Hippocampal formation (tissue), 2 donors: ENCODE results near the gene PRKCD.

Source experiments
- DNase-seq, 2 donors: peaks; one replicate each; lab custom pipeline; 2025; lab: John Stamatoyannopoulos, UW

The PRKCD gene

DNA sequence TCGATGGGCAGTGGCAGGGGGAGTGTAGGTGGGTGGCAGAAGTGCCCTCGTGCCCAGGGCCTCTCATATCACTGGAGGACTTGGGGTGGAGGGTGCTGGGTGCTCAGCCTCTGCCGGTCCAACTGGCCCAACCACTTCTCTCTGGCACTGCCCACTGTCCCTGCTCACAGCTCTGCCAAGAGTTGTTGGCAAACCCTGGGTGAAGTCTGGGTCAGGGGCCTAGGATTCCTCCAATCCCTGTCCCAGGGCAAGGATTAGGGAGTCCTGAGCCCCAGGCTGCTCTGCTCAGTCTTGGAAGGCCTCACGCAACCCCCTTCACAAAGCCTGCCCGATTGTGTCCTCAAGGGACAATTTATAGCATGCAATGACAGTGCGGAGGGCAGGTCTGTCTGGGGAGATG, 5.2 kb upstream of the PRKCD start:
- no peak for DNase-seq

DNA sequence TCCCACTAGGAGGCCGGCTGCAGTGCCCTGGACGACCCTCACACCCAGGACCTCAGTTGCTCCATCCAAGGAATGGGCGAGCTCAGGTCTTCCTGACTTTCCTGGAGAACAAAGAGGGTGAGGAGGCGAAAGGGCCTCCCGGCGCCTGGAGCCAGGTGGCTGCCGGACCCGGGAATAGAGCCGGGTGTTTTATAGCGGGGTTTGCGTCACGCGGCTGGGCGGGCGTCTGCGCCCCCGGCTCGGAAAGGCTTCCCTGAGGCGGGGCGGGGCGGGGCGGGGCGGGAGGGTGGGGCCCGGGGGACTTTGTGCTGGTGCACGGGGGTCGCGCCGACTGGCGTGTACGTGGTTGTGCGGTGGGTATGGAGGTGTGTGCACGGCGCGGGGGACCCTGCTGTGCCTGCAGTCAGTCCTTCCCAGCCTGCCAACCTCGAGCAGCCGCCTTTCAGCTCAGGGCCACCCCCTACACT, 4.6 kb upstream of the PRKCD start:
- DNase-seq = no peak

DNA sequence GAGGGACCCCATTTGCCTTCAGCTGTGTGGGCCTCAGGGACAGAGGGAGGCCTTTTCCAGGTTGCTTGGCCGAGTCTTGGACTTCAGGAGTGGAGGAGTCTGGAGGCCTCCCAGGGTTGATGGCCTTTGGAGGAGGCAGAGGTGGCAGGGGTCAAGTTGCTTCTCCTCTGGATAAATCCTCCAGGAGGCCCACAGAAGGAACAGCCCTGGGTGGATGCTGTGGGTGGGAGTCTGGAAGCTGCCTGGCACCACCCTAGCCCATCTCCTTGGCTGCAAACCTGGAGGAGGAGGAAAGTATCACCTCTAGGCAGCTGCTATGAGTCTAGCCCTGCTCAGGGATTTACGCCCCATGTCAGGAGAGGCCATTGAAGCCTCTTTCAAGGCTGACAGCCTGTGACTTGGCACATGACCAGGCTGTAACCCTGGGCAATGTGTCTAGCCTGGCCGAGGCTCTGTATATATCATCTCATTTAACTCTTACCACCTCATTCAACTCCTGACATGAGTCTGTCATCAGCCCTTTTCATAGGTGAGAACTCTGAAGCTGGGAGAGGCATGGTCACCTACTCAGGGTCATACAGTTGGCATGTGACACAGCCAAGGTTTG, 2.9 kb upstream of the PRKCD start:
- no peak for DNase-seq

DNA sequence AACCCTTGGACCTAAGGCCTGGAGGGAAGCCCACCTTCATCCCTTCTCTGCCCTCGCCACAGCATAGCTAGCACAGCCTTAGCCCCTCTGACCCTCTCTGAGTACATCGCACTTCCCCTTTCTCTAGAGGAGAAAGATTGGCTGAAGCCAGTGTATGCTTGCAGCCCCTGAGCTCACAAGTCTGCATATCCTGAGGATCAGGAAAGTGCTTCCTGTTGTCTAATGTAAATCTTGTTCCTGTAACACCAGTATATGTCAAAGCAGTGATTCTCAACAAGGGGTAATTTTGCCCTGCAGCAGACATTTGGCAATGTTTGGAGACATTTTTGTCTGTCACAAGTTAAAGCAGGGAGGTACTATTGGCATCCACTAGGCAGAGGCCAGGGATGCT, 2.2 kb upstream of the PRKCD start:
- DNase-seq = no peak

DNA sequence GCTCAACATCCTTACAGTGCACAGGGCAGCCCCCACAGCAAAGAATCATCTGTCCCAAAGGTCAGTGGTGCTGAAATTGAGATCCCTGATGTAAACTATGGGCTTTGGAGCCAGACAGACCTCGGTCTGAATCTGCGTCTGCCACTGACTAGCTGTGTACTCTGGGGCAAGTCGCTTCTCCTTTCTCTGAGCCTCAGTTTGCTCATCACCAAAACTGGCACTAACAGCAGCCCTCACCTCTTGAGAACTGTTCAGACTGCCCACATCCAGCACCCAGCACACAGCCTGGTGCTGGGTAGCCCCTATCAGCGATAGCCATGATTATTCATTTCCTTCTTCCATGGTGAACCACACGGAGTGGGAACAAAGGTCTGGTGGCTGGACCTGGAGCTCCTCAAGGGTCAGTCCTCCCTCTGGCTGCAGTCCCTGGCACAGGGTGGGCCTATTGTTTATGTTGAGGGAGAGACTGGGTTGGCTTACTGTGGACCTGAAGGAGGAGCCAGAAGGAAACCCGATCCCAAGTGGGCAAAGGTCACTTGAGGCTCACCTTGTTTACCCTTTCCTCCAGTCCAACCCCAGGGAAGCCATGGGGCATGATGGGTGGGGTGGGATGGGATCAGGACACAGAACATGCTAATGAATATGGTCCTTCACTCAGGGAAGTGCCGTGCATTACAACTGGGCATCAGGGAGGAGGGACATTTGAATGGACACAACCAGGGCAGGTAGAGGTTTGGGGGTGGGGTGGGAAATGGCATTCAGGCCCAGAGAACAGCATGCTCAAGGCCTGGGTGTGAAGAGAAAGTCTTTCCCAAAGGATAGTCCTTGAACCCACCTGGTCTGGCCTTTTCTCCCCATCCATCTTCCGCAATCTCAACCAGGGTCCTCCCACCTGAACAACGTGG, 1.6 kb upstream of the PRKCD start:
- DNase-seq = no peak

DNA sequence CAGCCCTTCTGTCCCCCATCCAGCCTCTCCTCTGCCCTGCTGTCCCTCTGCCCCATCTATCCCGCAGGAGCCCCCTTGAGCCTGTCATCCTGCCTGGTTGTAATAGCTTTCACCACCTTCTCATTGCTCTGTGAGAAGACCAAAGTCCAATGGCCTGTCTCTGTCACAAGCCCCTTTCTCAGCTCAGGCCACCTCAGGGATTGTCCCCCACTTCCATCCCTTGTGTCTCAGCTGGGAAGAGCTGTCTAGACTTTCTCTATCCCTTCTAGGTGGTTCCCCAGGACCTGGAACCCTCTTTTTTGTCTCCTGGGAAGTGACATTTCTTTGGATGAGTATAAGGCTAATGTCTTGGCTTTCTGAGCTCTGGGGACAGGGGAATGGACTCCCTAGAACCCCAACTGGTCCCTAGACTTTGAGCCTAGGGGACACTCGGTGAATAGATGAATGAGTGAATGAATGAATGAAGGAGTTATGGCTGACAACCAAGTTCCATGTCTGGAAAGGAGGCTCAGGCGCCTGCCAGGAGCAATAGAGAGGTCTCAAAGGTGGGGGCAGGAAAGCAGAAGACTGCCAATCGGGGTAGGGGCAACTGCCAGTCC, 849 bp upstream of the PRKCD start:
- DNase-seq = no peak

DNA sequence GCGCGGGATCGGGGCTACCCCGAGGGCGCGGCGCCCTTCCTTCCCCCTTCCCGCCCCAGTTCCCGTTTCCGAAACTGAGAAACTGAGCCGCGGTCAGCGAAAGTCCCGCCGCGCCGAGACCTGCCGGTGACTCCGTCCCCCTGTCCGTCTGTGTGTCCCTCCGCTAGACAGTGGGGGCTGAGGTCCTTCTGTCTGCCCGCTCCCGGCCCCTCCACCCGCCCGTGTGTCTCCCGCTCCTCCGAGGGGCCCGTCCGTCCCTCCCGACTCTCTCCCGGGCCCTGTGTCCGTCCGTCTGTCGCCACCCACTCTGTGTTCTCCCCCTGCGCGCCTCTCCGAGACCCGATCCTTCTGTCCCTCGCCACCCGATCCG, 426 bp downstream of the PRKCD start:
- DNase-seq = no peak

DNA sequence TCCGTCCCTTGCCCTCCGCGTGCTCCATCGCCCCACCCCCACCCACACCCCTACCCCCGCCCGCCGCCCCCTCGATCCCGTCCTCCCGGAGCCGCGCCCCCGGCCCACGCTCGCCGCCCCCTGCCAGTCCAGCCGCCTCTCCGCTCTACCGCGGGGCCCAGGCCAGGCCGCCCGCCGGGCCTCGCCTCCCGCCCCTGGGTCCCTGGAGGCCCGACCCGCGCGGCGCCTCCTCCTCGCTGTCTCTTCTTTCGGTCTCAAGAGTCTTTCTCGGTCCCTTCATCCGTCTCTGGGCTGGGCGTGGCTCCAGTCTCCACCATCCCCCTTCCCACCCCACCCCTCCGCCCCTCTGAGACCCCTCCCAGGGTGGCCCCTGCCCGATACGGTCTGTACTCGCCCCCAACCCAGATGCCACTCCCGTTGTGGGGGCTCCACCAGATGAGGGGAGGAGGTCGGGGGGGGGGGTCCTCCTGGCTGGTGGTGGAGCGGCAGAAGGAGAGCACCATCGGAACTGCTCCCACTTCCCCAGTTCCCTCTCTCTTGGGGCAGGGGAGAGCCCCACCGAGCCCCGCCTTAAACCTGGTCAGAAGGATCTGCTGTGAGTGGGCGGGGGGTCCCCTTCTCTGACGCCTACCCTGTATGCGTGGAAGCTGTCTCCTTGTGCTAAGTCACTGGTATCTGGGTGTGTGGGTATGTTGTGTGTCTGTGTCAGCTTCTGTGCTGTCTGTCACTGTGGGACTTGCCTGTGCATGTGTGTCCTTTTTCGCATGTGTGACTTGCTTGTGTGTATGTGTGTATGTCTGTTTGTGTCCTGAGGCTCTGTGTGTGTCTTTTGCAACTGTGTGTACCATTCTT, 1.0 kb downstream of the PRKCD start:
- no peak for DNase-seq

DNA sequence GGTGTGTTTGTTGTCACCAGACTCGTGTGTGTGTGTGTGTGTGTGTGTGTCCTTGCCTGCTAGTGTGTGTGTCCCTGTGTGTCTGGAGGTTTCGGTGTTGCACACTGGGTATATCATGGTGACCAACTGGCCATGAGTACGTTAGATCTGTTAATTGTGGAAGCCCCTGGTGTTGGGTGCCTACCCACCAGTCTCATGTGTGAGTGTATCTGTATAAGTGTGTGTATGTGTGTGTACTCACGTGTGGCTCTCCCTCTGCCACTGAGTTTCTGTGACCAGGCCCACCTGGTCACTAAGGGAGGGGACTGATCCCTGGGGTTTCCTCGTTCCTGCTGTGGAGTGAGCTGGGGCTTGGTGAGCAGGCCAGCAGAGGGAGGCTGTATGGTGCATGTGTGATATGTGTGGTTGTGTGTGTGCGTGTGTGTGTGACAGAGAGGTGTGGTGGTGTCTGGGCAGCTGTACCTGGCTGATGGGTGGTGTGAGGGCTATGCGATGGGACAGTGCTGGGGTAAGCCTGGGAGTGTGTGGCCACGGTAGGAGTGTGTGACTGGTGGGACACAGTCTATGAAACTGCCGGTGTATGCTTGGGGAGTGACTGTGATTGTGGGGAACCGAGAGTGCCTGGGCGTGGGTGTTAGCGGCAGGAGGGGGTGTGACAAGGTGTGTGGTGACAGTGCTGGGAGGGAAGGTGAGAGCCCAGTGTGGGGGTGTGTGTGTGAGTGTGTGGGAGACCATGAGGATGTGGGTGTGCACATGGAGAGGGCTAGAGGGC, 1.8 kb downstream of the PRKCD start:
- DNase-seq = no peak

DNA sequence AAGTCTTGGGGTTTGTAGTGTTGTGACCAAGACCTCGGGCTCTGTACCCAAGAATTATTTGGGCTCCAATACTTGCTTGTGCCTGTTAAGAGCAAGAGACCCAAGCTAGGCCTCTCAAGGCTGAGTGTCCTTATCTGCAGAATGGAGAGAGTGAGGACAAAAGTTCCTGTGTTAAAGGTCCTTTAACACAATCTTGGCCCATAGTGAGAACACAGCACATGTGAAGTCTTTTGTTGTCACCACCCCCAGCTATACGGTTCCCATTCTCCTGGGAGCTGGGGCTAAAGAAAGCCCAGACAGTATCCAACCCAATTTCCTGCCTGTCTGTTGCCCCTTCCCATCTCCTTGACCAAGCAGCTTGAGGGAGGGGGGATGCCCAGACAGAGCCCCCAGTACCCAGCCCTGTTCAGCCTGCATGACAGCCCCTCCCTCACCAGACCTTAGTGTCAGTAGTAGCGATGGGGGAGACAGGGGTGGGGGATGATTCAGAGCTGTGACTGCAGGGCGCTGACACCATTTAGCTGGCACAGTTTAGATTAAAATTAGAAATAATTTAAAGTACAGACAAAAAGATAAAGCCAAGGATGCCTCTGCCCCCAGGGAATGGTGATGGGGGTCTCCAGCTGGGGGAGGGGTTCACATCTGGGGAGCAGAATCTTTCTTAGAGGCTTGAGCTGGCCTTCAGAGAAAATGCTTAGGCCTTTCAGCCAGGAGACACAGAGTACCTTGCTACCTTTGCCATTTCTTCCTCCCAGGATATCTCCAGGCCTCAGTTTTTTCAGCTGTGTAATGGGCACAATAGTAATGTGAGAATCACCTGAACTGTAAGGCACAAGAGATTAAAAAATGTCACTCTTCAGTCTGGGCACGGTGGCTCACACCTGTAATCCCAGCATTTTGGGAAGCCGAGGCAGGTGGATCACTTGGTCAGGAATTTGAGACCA, 2.7 kb downstream of the PRKCD start:
- no peak for DNase-seq

DNA sequence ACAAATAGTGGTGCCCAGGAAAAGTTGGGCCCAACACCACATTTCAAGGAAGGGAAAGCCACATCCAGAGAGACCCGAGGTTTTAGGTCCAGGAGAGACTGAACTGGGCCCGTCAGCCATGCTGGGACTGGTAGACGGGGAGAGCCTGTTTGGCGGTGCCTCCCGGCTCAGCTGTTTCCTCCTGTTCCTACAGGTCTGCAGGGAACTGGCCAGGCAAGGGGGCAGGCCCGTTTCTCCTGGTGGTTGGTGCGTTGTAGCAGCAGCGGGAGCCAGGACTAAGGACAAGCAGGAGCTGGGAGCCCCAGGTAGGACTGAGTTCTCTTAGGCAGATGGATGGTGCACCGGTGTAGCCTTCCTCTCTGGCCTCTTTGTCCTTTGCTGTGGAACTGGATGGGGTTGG, 3.9 kb downstream of the PRKCD start:
- DNase-seq = no peak

DNA sequence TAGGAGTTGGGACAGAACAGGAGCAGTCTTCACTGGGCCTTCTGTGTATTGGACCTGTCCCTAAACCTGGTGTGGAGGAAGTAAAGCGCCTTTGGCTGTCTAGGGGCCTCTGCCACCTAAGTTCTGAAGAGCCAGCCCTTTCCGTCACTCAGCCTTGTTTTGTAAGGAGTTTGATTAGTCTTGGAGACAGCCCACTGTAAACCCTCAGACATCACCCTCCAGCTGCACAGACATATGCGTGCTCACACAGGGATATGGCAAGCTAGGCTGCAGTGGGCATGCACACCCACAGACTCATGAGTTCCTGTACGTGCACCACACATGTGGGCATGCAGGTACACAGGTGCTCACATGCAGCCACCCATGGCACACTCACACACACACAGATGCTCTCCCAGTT, 5.2 kb downstream of the PRKCD start:
- no peak for DNase-seq

DNA sequence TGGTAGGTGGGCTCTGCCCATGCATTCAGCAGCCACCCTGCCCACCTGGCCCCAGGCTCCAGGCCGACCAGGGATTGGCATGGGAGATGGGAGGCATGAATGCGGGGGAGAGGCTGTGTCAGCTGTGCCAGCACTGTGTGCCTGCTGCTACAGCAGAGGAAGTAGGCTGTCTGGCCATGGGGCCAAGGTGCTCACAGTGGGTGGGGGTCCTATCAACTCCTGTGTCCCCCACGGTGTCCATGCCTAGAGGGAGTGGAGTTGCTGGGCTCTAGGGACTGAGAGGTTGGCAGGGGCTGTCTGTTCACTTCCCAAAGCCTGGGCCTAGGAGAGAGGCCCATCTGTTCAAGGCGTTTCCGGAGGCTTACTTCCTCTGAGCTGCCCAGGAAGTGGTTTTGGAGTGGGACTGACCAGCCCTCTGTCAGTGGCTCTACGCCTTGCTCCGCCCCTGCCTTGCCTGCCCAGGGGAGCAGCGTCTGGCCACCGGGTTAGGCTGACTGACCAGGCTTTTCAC, 5.8 kb downstream of the PRKCD start:
- DNase-seq = peak in 1 of 2 donors; percentile 53

DNA sequence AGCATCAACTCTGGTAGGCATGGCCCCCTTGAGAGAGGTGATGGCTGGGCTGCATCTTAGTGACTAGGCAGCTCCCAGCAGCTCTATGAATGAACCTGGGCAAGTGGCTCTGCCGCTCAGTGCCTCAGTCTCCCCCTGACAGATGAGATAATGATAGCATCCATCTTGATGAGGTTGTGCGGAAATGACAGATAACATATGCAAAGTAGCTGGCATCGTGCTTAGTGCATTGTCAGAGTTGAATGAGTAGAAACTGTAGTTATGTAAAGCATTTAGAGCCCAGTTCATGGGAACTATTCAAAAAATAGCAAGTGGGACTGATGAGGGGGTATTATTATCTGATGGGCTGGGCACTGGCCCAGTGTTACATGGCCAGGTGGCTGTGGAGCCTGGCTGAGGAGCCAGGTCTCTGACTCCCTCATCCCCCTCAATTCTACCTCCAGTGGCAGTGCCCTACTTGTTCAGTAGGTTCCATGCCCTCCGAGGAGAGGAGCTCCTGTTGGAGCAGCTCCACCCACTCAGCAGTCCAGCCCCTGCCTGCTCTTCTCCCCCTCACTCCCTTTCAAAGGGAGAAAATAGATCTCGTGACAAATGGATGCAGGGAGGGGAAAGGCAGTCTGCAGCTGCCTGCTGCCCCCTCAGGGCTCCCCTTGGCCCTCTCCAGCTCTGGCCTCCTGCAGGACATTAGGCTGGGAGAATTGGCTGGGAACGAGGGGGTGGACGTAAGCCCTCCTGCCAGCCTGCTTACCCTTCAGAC, 6.6 kb downstream of the PRKCD start:
- DNase-seq = no peak

DNA sequence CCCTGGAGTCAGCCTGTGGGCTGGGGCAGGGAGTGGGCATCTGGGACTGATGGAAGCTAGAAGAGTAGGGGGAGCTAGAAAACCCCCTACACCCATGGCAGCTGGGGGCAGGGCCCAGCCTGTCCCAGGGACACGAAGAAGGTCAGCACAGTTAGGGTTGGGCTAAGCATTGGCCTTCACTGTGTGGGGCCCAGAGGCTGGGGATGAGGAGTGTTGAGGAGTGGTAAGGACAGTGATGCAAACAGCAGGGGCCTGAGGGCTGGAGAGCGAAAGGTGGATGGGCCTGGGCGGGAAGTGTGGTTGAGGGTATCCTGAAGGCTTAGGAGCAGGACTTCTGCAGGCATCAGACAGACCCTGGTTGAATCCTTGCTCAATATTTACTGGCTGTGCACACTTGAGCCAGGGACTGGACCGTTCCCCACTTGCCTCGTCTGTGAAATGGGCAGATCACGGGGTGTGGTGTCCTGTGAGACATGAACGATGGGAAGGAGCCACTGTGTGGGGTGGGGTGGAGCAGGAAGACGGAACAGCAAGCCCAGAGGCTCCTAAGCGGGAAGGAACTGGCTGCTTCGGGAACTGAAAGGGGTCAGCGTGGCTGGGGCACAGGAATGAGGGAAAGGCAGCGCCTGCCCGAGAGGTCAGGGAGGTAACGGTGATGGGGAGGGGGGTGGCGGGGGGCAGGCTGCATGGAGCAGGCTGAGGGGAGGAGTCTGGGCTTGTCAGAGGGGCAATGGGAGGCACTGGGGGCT, 7.3 kb downstream of the PRKCD start:
- DNase-seq = no peak

DNA sequence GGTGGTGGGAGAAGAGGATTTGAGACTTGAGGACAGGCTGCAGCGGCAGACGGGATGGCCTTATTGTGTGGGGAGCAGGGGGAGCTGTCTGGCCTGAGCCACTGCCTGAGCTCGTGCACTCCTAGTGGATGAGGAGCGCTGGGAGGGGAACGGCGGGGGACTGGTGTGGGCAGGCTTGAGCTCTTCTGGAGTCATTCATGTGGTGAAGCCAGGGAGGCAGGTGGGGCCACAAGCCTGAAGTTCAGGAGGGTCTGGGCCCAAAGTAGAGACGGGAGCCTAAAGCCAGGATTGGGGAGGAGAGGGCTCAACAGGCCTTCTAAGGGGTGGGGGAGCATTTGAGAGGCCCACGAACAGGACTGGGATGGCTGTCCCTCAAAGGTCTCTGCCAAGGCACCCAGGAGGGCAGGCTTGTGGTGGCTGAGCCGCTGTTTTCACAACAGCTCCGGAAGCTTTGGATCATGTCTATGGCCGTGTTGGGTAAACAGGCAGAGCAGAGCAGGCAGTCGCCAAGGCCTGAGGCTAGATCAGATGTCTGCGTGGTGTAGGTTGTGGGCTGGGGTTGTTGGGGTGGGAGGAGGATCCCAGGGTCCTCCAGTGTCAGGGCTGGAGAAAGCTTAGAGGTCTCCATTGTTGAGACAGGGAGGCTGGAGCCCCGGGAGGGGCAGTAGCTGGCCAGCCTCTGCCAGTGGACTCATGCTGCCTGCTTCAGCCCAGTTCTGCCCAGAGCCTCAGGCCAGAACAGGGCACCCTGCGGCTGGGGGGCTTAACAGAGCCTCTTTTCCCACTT, 8.2 kb downstream of the PRKCD start:
- DNase-seq = peak in 1 of 2 donors; percentile 32

DNA sequence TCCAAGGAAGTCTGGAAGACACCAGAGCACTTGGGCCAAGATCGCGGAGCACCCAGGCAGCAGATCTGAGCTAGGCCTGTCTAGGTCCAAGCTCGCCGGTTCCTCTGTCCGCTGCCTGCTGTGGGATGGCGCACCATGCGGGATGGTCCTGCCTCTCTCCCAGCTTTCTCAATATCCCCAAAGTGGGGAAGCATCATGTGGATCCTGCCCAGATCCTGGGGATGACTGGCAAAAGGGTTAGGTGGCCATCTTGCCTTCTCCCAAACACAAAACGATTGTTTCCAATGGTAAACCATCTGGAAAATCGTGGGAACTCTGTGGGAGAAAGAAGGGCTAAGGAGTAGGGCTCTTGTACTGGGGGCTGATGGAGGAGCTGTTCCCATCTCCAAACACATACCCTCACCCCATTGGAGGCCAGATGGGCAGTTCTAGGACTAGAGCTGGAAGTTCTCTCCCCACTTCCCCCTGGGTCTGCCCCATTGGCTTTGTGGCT, 8.9 kb downstream of the PRKCD start:
- DNase-seq = no peak
